RPMI8226 (cell line): ENCODE measurements around the gene ZNF236.
"Not testable (repeated sequence)": the region's sequence is repeated elsewhere in the genome, so short reads cannot be mapped to it uniquely, and the experiment has no call there.

ENCODE experiments used
- DNase-seq: peaks from one replicate; pipeline ENCODE4 v3.0.0-alpha.2; 2015

ZNF236 gene

DNA sequence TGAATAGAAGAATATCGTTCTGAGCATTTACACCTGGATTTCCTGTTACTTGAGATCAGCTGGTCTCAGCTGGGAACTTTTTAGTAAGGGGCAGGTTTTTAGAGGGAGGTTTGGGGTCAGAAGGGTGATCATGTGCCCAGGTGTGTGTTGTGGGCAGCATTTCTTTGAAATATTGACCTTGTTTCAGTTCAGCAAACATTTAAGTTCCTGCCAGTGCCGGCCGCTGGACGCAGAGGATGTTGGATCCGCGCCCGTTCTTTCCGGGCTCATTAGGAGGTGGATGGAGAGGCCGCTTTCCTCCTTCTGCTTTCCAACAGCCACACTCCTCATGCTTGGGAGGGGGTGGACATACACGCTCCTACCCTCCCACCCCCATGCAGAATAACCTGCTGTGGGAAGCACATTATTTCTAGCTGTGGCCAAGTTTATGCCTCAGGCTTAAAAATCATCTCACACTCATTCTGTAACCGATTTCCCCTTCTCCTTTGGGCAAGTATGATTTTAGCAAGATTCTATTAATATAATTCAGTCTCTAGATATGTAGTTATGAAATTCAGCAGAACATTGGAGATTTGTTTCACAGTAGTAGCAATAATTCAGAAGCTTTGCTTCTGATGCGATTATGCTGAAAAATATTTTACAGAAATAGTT, 131.4 kb downstream of the ZNF236 start:
- DNase-seq: no peak

- no peak for DNase-seq
These were observed 133.3 kb downstream of the ZNF236 start for GRCh38 chr18:76955524-76956170.

DNA sequence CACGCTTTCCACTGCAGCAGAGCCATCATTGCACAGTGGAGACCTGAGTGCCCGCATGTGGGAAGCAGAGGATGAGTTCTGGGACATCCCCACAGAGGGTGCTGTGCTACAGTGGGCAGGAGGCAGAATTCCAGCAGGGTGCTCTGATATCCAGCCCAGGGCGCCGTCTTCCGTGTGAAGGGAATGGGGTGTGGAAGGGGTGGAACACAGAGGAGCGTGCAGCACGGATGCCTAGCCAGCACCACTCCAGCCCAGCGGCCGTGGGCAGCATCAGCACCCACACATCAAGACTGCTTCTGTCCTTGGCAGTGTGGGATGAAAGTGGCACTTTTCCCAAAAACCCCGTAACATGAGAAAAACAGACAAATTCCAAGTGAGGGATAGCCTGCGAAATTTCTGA, 134.3 kb downstream of the ZNF236 start:
- no peak for DNase-seq

GRCh38 chr18:76957384-76958355, 135.3 kb downstream of the ZNF236 start:
- no peak for DNase-seq

DNA sequence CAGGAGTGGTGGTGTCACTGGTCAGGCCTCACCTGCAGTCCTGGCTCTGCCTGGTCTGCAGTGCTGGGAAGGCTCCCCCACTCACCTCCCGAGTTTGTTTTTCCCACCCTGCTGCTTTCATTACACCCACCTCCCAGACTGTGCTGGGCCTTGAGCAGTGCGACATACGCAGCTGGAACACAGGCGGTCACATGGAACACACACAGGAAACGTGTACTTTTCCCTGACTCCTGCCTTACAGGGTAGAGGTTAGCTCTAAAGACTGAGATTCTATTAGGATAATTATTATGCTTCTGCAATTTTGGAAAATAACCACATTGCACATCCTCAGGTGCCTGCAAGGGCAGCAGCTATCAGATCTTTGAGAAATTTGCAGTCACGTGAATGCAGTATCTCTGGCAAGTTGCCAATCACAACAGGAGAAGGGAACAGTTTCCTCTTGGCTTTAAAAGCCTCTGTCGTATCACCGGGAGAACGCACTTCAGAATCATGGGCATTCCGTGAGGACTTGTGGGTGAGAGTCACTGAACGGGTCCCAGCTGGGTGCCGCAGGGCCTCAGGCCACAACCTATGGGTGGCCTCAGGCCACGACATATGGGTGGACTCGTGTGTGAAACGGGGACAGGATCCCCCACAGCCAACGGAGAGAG, 136.5 kb downstream of the ZNF236 start:
- DNase-seq: no peak

GRCh38 chr18:76959605-76960004, 137.2 kb downstream of the ZNF236 start:
- no peak for DNase-seq

DNA sequence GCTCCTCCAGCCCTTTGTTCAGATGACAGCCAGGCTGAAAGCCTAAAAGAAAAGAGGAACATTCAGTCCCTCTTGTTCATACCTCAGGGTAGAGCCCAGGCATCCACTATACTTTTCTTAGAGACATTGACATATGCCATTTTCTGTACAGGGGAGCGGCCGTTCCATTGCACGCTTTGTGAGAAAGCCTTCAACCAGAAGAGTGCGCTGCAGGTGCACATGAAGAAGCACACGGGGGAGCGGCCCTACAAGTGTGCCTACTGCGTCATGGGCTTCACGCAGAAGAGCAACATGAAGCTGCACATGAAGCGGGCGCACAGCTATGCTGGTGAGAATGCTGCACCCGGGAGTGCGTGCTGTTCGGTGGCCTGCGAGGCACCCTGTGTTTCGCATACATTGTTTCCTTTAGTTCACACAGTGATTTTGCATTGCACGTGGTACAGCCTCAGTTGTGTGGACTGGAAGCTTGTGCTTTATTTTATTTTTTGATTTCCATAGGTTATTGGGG, 138.2 kb downstream of the ZNF236 start:
- DNase-seq: no peak

- DNase-seq: no peak
These were observed 140.5 kb downstream of the ZNF236 start for GRCh38 chr18:76962851-76963250.

- no peak for DNase-seq
These were observed 141.6 kb downstream of the ZNF236 start for GRCh38 chr18:76963936-76964335.

DNA sequence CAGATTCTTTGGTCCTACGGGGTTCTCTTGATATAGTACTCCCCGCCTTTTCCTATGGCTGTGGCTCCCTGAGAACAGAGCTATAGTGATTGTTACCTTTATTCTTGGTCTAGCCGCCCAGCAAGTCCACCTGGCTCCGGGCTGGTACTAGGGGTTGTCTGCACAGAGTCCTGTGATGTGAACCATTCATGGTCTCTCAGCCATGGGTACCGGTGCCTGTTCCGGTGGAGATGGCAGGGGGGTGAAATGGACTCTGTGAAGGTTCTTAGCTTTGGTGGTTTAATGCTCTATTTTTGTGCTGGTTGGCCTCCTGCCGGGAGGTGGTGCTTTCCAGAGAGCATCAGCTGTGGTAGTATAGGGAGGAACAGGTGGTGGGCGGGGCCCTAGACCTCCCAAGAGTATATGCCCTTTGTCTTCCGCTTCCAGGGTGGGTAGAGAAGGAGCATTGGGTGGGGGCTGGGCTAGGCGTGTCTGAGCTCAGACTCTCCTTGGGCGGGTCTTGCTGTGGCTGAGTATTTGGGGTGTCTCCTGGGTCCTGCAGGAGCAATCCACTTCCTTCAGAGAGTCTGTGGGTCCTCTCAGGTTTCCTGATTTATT, 143.3 kb downstream of the ZNF236 start:
- DNase-seq: not testable (repeated sequence)

DNA sequence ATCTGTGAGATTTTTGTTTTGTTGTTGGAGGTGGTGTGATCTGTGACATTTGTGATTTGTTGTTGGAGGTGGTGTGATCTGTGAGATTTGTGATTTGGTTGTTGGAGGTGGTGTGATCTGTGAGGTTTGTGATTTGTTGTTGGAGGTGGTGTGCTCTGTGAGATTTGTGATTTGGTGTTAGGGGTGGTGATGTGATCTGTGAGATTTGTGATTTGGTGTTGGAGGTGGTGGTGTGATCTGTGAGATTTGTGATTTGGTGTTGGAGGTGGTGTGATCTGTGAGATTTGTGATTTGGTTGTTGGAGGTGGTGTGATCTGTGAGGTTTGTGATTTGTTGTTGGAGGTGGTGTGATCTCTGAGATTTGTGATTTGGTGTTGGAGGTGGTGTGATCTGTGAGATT, 144.9 kb downstream of the ZNF236 start:
- not testable (repeated sequence) for DNase-seq

DNA sequence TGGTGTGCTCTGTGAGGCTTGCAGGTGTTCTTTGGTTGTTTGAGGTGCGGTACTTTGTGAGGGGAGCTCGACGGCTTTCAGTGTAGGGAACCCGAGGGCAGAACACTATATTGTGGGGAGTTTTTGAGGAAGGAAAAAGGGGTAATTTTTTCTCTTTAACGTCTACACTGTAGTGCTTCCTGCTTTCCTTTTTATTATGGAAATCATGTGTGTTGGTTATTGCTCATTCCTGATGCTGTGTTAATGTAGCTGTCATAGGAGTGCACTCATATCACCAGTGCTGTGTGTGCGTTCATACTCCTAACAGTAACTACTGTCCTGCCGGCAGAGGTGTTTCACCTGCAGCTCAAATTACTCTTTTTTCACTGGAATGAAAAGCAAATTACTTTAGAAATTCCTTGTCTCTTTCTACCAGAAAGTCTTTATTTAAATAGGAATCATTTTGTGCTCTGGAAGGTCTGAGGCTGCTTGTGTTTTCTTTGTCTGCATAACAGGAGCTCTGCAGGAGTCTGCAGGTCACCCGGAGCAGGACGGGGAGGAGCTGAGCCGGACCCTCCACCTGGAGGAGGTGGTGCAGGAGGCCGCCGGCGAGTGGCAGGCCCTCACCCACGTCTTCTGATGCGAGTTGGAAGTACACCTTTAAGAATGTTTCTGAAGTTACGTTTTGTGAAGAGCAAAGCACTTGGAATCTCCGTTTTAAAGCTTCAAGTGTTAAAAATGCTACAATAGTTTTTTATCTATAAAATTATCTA, 145.5 kb downstream of the ZNF236 start:
- DNase-seq: no peak

- no peak for DNase-seq
These were observed 148.6 kb downstream of the ZNF236 start for GRCh38 chr18:76970770-76971559.

DNA sequence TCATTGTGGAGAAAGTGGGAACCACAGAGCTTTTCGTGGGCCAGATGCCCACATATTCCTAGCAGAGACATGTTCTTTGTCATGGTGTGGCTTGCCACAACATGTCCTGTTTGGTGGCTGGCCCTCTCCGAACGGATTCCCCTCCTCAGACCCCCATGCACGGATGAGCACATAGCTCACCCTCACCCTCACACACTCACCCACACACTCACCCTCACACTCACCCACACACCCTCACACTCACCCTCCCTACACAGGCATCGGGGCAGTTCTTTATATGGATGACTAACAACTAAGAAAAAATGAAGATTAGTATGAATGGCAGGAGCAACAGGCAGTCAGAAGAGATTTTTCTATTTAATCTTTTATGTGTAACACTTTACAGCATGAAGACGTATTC, 149.9 kb downstream of the ZNF236 start:
- DNase-seq: no peak

- no peak for DNase-seq
These were observed 150.6 kb downstream of the ZNF236 start for GRCh38 chr18:76972846-76973519.

DNA sequence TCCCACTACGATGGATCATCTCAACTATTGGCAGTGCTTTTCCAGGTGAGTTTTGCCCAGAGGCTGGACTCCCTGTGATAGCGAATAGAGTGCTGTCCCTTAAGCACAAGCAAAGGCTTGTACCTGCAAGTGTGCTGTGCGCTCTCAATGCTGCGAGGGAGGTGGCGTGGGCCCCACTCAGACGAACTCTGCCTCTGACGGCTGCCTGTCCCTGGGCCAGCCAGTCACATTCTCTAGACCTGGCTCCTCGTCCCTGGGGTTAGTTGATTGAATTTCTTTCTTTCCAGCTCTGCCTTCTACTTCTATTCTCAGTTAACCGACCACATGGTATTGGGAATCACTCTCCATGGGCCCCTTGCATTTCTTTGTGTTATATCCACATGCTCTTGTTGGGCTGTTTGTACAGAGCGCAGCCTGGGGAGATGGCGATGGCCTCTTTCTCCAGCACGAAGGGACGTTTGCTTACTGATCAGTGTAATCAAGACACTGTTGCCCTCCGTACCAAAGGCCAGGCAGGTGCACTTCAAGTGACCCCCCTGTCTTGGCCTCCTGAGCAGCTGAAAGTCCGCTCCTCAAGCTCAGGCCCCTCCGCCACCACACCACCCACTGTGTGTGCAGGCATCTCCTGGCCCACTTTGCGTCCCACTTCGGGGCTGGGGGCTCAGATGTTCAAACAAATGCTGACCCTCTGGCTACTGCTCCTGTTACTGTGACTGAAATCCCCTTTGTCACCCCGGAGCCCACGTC, 151.3 kb downstream of the ZNF236 start:
- no peak for DNase-seq

- DNase-seq: no peak
These were observed 152.0 kb downstream of the ZNF236 start for GRCh38 chr18:76974386-76974785.

DNA sequence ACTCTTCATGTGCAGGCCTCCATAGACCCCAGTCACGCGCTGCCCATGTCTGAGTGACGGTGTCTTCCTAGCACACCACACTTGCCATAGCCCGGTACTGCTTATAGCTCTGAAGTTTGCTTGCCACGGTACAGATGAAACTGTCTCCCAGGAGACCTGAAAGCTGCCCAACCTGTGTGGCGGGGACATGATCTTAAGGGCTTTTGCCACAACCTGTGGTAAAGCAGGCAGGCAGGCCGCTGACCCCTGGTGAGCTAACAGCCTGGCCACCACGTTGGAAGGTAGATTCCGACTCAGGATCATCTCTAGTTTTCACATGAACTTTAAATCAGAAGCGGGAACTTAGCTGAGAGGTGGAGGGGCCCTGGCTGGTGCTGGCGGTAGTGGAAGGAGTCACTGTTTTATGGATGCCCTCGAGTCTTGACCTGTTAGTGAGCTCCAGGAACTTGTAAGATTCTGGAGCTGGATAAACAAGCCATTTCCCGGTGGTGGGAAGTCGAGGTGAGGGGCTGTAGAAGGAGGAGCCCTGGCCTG, 153.3 kb downstream of the ZNF236 start:
- no peak for DNase-seq

- DNase-seq: no peak
These were observed 154.8 kb downstream of the ZNF236 start for GRCh38 chr18:76977108-76977621.
